ENCODE results near the gene ZNF569.
"Not testable (repeated sequence)": the region's sequence is repeated elsewhere in the genome, so short reads cannot be mapped to it uniquely, and the experiment has no call there.

Gene ZNF569

GRCh38 chr19:37466798-37467607 is at the start of gene ZNF569:
Gene ZNF569, minus strand, starts transcription at chr19:37467444. Its CDS starts 22,523 bp downstream, at chr19:37444921.
- DNase-seq: peak; percentile 90

- DNase-seq: no peak
Observed at GRCh38 chr19:37513397-37513796, 46.2 kb upstream of the ZNF569 start.

GRCh38 chr19:37511821-37512220 is 44.6 kb upstream of the ZNF569 start:
- DNase-seq: no peak

GRCh38 chr19:37511186-37511585 is 43.9 kb upstream of the ZNF569 start:
- DNase-seq: no peak

GRCh38 chr19:37507167-37507464 is 39.9 kb upstream of the ZNF569 start:
- no peak for DNase-seq

GRCh38 chr19:37506387-37507166 is 39.3 kb upstream of the ZNF569 start, which contains the start of gene ZNF793:
Gene ZNF793, plus strand, starts transcription at chr19:37506939. Its CDS starts 16,501 bp downstream, at chr19:37523440.
- DNase-seq: peak; percentile 83 to 85

- DNase-seq: no peak
Observed at GRCh38 chr19:37505958-37506386, 38.7 kb upstream of the ZNF569 start.

- no peak for DNase-seq
Observed at GRCh38 chr19:37492213-37492612, 25.0 kb upstream of the ZNF569 start.

GRCh38 chr19:37484406-37485168 is 17.3 kb upstream of the ZNF569 start:
- no peak for DNase-seq

- DNase-seq: no peak
Observed at GRCh38 chr19:37472165-37472564, 4.9 kb upstream of the ZNF569 start.

GRCh38 chr19:37470216-37470615 is 3.0 kb upstream of the ZNF569 start:
- no peak for DNase-seq

GRCh38 chr19:37468961-37469777 is 1.9 kb upstream of the ZNF569 start, which contains the start of gene ZNF570:
Gene ZNF570, plus strand, starts transcription at chr19:37469356. Its CDS starts 999 bp downstream, at chr19:37470355.
- peak; percentile 88 to 92 for DNase-seq

- DNase-seq: no peak
Observed at GRCh38 chr19:37467608-37468090, 405 bp upstream of the ZNF569 start.

- DNase-seq: no peak
Observed at GRCh38 chr19:37466277-37466797, 907 bp downstream of the ZNF569 start.

GRCh38 chr19:37452500-37453245 is 14.6 kb downstream of the ZNF569 start:
- DNase-seq: no peak

- no peak for DNase-seq
Observed at GRCh38 chr19:37413313-37414084, 53.7 kb downstream of the ZNF569 start.

GRCh38 chr19:37412700-37413099 is 54.5 kb downstream of the ZNF569 start:
- DNase-seq: no peak

- not testable (repeated sequence) for DNase-seq
Observed at GRCh38 chr19:37406140-37406846, 61.0 kb downstream of the ZNF569 start.

GRCh38 chr19:37403403-37403802 is 63.8 kb downstream of the ZNF569 start:
- DNase-seq: no peak

- DNase-seq: no peak
Observed at GRCh38 chr19:37401078-37401477, 66.2 kb downstream of the ZNF569 start.

All from activated T-cell treated with anti-CD3 and anti-CD28 coated beads, Interleukin-2, amount 50 U/mL, for 48 hours (primary cell).